Keratinocyte (primary cell): ENCODE results near the gene RAB39A. TPM values are rescaled to one million over a fixed set of nuclear protein-coding genes. Genes with fewer than 3 reads are reported as not detected.

Experiments used
- DNase-seq: peaks from one replicate; pipeline ENCODE4 v3.0.0-alpha.2; 2011; ENCODE audit warnings: low read depth, missing footprints, low spot score
- FAIRE-seq: peaks from 2 replicates; lab custom pipeline; 2011; peaks lifted over from hg19 to GRCh38; lab: Jason Lieb, UNC
- H2AFZ ChIP-seq: 2 replicates; pipeline ENCODE4 v1.6.0; 2012; ENCODE audit warnings: low read length, control low read depth, inconsistent platforms; ENCODE audit not compliant: control insufficient read depth
- H3K27ac ChIP-seq: 2 replicates; pipeline ENCODE4 v1.5.1; 2011; ENCODE audit warnings: low read length; ENCODE audit not compliant: control insufficient read depth, insufficient read depth
- H3K27me3 ChIP-seq: 3 replicates; pipeline ENCODE4 v1.6.0; 2011; ENCODE audit warnings: low read length; ENCODE audit not compliant: control insufficient read depth, insufficient read depth; ENCODE audit errors: extremely low read depth
- H3K36me3 ChIP-seq, 2 experiments: 2 replicates in 1 of 2; 3 replicates in 1 of 2; pipeline ENCODE4 v1.5.1; 2011; ENCODE audit warnings: low read length in 2 of 2, mild to moderate bottlenecking in 1 of 2; ENCODE audit not compliant: control insufficient read depth in 2 of 2, insufficient read depth in 2 of 2; ENCODE audit errors: extremely low read depth in 1 of 2
- H3K4me1 ChIP-seq: 3 replicates; pipeline ENCODE4 v1.5.1; 2011; ENCODE audit warnings: low read length; ENCODE audit not compliant: control insufficient read depth, insufficient read depth; ENCODE audit errors: extremely low read depth
- H3K4me2 ChIP-seq: 3 replicates; pipeline ENCODE4 v1.6.0; 2011; ENCODE audit warnings: low read depth, low read length; ENCODE audit not compliant: control insufficient read depth, insufficient read depth; ENCODE audit errors: extremely low read depth
- H3K4me3 ChIP-seq, 3 experiments: fragments of 200-600 bp in 1 of 3; sonication (generic) in 1 of 3; 2 replicates in 2 of 3; 3 replicates in 1 of 3; pipeline ENCODE4 v1.5.1; 2011 to 2016; ENCODE audit warnings: low read length in 3 of 3, mild to moderate bottlenecking in 3 of 3, control low read depth in 2 of 3, inconsistent platforms in 1 of 3, low read depth in 1 of 3, mixed read lengths in 1 of 3, mixed run types in 1 of 3, moderate library complexity in 1 of 3; ENCODE audit not compliant: control insufficient read depth in 2 of 3, insufficient read depth in 2 of 3; ENCODE audit errors: extremely low read depth in 1 of 3
- H3K79me2 ChIP-seq: 2 replicates; pipeline ENCODE4 v1.6.0; 2012; ENCODE audit warnings: low read length; ENCODE audit not compliant: control insufficient read depth, insufficient read depth
- H3K9ac ChIP-seq: 3 replicates; pipeline ENCODE4 v1.6.0; 2011; ENCODE audit warnings: low read length; ENCODE audit not compliant: control insufficient read depth, insufficient read depth; ENCODE audit errors: extremely low read depth
- H3K9me1 ChIP-seq: 3 replicates; pipeline ENCODE4 v1.6.0; 2011; ENCODE audit warnings: low read length; ENCODE audit not compliant: control insufficient read depth, insufficient read depth; ENCODE audit errors: extremely low read depth
- H3K9me3 ChIP-seq: 2 replicates; pipeline ENCODE4 v1.5.1; 2012; ENCODE audit warnings: low read depth, low read length; ENCODE audit not compliant: control insufficient read depth
- H4K20me1 ChIP-seq: 3 replicates; pipeline ENCODE4 v1.6.0; 2011; ENCODE audit warnings: low read length; ENCODE audit not compliant: control insufficient read depth, insufficient read depth; ENCODE audit errors: extremely low read depth
- EZH2 ChIP-seq: IDR thresholded peaks from one replicate; pipeline ENCODE4 v1.6.1; 2012; ENCODE audit warnings: inconsistent platforms, mild to moderate bottlenecking, low read length, moderate library complexity
- dilution Hi-C: fragments of 300-500 bp; cut with MboI; formaldehyde crosslinking; loops from one replicate; pipeline ENCODE4 v1.7.0; 2020; ENCODE audit warnings: low sequenced_read_pairs; ENCODE audit not compliant: extremely low pct_ligation_motif_present
- polyA plus RNA-seq, 5 experiments: library from polyadenylated mRNA; depleted of rRNA in 3 of 5; stranded (reverse) in 3 of 5; stranded (forward) in 1 of 5; unstranded in 1 of 5; fragments of >200 nt; gene quantifications; 1 replicate in 1 of 5; 2 replicates in 3 of 5; 3 replicates in 1 of 5; pipeline versions ENCODE4 v1.2.1 to v1.2.3, GENCODE V29; 2011 to 2012; ENCODE audit warnings: missing spikeins in 2 of 5, low read depth in 1 of 5, low replicate concordance in 1 of 5
- TF ChIP-seq, protein P1 (sequence below), 3 experiments: IDR thresholded peaks in 1 of 3; conservative IDR thresholded peaks in 1 of 3; optimal IDR thresholded peaks in 1 of 3; 2 replicates in 2 of 3; 3 replicates in 1 of 3; pipeline versions ENCODE3 to v1.5.1; 2011; ENCODE audit warnings: low read length in 3 of 3, mild to moderate bottlenecking in 3 of 3, moderate library complexity in 2 of 3, control low read depth in 1 of 3, inconsistent platforms in 1 of 3; ENCODE audit not compliant: insufficient read depth in 2 of 3; ENCODE audit errors: extremely low read depth in 1 of 3

Gene RAB39A
- polyA plus RNA-seq, 1 donor (not counting 4 experiments of a cell fraction or from before 2014, with no cell fraction given), result not detected

DNA sequence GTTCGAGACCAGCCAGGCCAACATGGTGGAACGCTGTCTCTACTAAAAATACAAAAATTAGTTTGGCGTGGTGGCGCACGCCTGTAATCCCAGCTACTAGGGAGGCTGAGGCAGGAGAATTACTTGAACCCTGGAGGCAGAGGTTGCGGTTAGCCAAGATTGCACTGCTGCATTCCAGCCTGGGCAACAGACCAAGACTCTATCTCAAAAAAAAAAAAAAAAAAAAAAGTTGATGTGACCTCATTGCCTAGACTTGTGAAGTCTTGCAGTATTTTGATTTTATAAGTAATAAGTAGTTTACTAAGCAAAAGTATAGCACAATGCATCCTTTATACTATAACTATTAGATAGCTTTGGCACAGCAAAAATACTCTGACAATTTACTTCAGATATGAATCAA is 70.5 kb downstream of the RAB39A start:
- no peak overlapping the region for H3K4me2 ChIP-seq
- H2AFZ ChIP-seq, result no peak overlapping the region
- FAIRE-seq (no peak), DNase-seq (no peak)
- H3K79me2 ChIP-seq, result no peaks in the 10 kb centered on the region
- no peaks in the 10 kb centered on the region for H3K9me1 ChIP-seq
- no peaks in the 10 kb centered on the region for H3K4me1 ChIP-seq
- no peak overlapping the region for H3K9ac ChIP-seq
- no peaks in the 10 kb centered on the region for H3K9me3 ChIP-seq
- H3K4me3 ChIP-seq, result no peak overlapping the region
- no peak for TF ChIP-seq EZH2
- TF ChIP-seq, protein P1, sequence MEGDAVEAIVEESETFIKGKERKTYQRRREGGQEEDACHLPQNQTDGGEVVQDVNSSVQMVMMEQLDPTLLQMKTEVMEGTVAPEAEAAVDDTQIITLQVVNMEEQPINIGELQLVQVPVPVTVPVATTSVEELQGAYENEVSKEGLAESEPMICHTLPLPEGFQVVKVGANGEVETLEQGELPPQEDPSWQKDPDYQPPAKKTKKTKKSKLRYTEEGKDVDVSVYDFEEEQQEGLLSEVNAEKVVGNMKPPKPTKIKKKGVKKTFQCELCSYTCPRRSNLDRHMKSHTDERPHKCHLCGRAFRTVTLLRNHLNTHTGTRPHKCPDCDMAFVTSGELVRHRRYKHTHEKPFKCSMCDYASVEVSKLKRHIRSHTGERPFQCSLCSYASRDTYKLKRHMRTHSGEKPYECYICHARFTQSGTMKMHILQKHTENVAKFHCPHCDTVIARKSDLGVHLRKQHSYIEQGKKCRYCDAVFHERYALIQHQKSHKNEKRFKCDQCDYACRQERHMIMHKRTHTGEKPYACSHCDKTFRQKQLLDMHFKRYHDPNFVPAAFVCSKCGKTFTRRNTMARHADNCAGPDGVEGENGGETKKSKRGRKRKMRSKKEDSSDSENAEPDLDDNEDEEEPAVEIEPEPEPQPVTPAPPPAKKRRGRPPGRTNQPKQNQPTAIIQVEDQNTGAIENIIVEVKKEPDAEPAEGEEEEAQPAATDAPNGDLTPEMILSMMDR (optimal IDR thresholded peaks at IDR 0.05 in 1 of 3, IDR thresholded peaks at IDR 0.05 in 1 of 3, conservative IDR thresholded peaks at IDR 0.05 in 1 of 3; ENCODE audit: extremely low read depth in 1 of 3, insufficient read depth in 2 of 3, low read length in 3 of 3), result no peak
- H3K27me3 ChIP-seq, result no peaks in the 10 kb centered on the region
- no peaks in the 10 kb centered on the region for H3K36me3 ChIP-seq
- H3K27ac ChIP-seq, result no peak overlapping the region
- dilution Hi-C loops, result no loop called here
- no peaks in the 10 kb centered on the region for H4K20me1 ChIP-seq

DNA sequence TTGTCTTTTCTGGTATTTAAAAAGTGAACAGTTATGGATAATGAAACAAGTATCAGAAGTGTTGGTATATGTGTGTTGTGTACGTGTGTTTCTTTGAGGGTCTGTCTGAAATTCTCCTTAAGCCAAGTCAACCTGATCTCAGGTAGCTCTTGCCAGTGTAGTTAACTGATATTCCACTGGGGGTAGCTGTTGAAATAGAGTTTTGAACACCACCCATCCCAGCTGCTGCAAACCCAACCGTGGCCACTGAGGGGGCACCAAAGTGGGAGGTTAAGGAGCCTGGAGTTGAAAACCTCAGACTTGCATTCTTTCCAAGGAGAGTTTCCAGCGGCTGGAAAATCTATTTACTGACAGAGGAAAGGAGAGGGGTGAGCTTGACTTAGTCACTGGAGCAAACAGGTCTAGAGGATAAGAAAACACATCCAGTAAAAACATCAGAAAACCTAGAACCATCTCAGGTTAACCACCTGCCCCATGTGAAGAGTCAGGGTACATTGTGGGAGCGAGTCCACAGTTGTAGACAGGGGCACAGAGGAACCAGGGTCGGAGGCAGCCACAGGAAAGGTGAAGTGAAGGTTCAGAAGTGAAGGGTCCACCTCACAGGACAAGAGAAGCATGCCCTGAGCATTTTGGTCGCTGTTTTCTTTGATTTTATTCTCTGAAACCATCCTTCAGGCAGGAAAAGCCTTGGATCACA is 71.7 kb downstream of the RAB39A start:
- DNase-seq (no peak), FAIRE-seq (peak; percentile 44)
- TF ChIP-seq EZH2, result no peak
- TF ChIP-seq, protein P1 (optimal IDR thresholded peaks at IDR 0.05 in 1 of 3, IDR thresholded peaks at IDR 0.05 in 1 of 3, conservative IDR thresholded peaks at IDR 0.05 in 1 of 3; ENCODE audit: extremely low read depth in 1 of 3, insufficient read depth in 2 of 3, low read length in 3 of 3), result peak; percentile 60 to 67 (median 65)
- H3K79me2 ChIP-seq, result no peaks in the 10 kb centered on the region
- dilution Hi-C loops, result no loop called here
- no peak overlapping the region for H3K9ac ChIP-seq
- no peaks in the 10 kb centered on the region for H3K9me1 ChIP-seq
- no peaks in the 10 kb centered on the region for H4K20me1 ChIP-seq
- no peak overlapping the region for H3K27ac ChIP-seq
- H3K4me3 ChIP-seq, result no peak overlapping the region
- no peaks in the 10 kb centered on the region for H3K27me3 ChIP-seq
- H3K36me3 ChIP-seq, result no peaks in the 10 kb centered on the region
- no peak overlapping the region for H3K4me2 ChIP-seq
- no peaks in the 10 kb centered on the region for H3K9me3 ChIP-seq
- H2AFZ ChIP-seq, result no peak overlapping the region
- H3K4me1 ChIP-seq, result no peaks in the 10 kb centered on the region
